ENCODE data around the gene SDHD. TPM values are rescaled to one million over a fixed set of nuclear protein-coding genes. Genes with fewer than 3 reads are reported as not detected.

The SDHD gene
- total RNA-seq, 1 experiment from 2014 or later = 79.6 TPM

- no peak overlapping the region for H3K23ac ChIP-seq (ENCODE audit: insufficient read length, low read depth, low read length)
- DNase-seq = no peak
- no peaks in the 10 kb centered on the region for H4K20me1 ChIP-seq (ENCODE audit: control insufficient read depth, insufficient read depth, insufficient read length)
- no peak overlapping the region for H3K14ac ChIP-seq (ENCODE audit: insufficient read depth, low read length)
- no peaks in the 10 kb centered on the region for H3K23me2 ChIP-seq (ENCODE audit: insufficient read length, low read depth, low read length, poor library complexity, severe bottlenecking)
- no peak overlapping the region for H3K4me2 ChIP-seq (ENCODE audit: insufficient read depth, insufficient read length, low read length)
- Mint-ChIP-seq H3K36me3 (ENCODE audit: insufficient read depth in 1 of 3, low read depth in 3 of 3) (no peaks in the 10 kb centered on the region), H3K27me3 (ENCODE audit: low read depth) (no peaks in the 10 kb centered on the region), H3K4me3 (no peak overlapping the region), H3K9me3 (peaks cover 0 to 3% of the 10 kb centered on the region in 2 experiments; a peak in 2 of 5 replicates), H3K27ac (no peak overlapping the region), H3K4me1 (no peaks in the 10 kb centered on the region)
- no peak overlapping the region for H2BK12ac ChIP-seq (ENCODE audit: insufficient read length, low read depth, low read length)
- H2BK120ac ChIP-seq (ENCODE audit: low read depth, low read length, poor library complexity, severe bottlenecking) = no peak overlapping the region
- H3K27ac ChIP-seq (ENCODE audit: insufficient read length, low read depth, low read length) = no peak overlapping the region
- no peaks in the 10 kb centered on the region for H3K79me1 ChIP-seq (ENCODE audit: insufficient read depth, low read depth, low read length, poor library complexity, severe bottlenecking)
- no peaks in the 10 kb centered on the region for H3K4me1 ChIP-seq (ENCODE audit: insufficient read depth, low read length)
- no peaks in the 10 kb centered on the region for H3K9me3 ChIP-seq (ENCODE audit: control insufficient read depth, low read depth, low read length)
- H2BK20ac ChIP-seq (ENCODE audit: low read depth, low read length, poor library complexity, severe bottlenecking) = no peak overlapping the region
- no peak overlapping the region for H3T11ph ChIP-seq (ENCODE audit: low read length)
- H4K8ac ChIP-seq (replicated peaks; ENCODE audit: insufficient read length, low read depth, low read length) = no peak overlapping the region
- no peak overlapping the region for H2AFZ ChIP-seq (ENCODE audit: low read length)
- no peaks in the 10 kb centered on the region for H3K27me3 ChIP-seq (ENCODE audit: insufficient read depth, low read length)
- H2BK15ac ChIP-seq (ENCODE audit: low read depth, low read length) = no peak overlapping the region
- H4K91ac ChIP-seq (ENCODE audit: insufficient read length, low read depth, low read length) = no peak overlapping the region
- no peak for TF ChIP-seq CTCF (conservative IDR thresholded peaks at IDR 0.05)
- H3K9ac ChIP-seq (ENCODE audit: extremely low read depth, insufficient read length, low read length) = no peak overlapping the region
- no peak overlapping the region for H3K4ac ChIP-seq (ENCODE audit: low read depth, low read length)
- no peak overlapping the region for H3K56ac ChIP-seq (ENCODE audit: insufficient read length, low read depth, low read length)
- no peak overlapping the region for H4K5ac ChIP-seq (ENCODE audit: insufficient read length, low read depth, low read length)
- peak overlapping the region; percentile 39 for H2BK5ac ChIP-seq (ENCODE audit: insufficient read length, low read length)
- WGBS (ENCODE audit: extremely low coverage, insufficient read length, low lambda C conversion rate) = no CpG with 5 or more reads among the region's 2 CpGs
- H3K18ac ChIP-seq (ENCODE audit: insufficient read length, low read depth, low read length) = no peak overlapping the region
- H3K79me2 ChIP-seq (ENCODE audit: insufficient read depth, low read length) = no peaks in the 10 kb centered on the region
- no peak overlapping the region for H2AK5ac ChIP-seq (ENCODE audit: insufficient read length, low read length)
These were observed 40.4 kb downstream of the SDHD start for GRCh38 chr11:112127056-112127455.
